SHP77 treated with DMSO at 0.1 percent for 48 hours (cell line): Measurements from ENCODE around the gene ASPHD2.

Source experiments
- DNase-seq: peaks from one replicate; lab custom pipeline; 2025; lab: John Stamatoyannopoulos, UW

Gene ASPHD2

DNA sequence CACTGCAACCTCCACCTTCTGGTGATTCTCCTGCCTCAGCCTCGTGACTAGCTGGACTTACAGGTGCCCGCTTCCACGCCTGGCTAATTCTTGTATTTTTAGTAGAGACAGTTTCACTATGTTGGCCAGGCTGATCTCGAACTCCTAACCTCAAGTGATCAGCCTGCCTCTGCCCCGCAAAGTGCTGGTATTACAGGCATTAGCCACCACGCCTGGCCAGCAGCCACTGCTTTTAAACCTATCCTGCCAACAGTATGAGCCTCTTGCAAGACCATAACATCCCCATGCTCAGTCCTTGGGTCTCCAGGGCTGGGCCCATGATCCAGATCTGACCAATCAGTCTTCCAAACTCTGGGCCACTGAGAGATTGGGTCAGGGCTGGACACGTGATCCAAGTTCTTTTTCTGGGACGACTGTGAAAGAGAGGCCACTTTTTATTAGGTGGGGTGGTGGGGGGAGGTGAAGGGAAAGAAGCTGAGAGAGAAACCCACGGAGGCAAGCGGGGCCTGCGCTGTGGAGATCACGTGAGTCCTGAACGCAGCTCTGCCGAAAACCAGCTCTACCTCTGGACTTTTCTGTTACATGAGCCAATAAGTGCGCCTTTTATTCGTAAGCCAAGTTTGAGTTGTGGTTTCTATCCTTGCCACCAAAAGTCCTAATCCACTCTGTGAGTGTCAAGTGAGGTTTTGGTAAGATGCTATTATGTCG is 17.9 kb downstream of the ASPHD2 start:
- DNase-seq = no peak

DNA sequence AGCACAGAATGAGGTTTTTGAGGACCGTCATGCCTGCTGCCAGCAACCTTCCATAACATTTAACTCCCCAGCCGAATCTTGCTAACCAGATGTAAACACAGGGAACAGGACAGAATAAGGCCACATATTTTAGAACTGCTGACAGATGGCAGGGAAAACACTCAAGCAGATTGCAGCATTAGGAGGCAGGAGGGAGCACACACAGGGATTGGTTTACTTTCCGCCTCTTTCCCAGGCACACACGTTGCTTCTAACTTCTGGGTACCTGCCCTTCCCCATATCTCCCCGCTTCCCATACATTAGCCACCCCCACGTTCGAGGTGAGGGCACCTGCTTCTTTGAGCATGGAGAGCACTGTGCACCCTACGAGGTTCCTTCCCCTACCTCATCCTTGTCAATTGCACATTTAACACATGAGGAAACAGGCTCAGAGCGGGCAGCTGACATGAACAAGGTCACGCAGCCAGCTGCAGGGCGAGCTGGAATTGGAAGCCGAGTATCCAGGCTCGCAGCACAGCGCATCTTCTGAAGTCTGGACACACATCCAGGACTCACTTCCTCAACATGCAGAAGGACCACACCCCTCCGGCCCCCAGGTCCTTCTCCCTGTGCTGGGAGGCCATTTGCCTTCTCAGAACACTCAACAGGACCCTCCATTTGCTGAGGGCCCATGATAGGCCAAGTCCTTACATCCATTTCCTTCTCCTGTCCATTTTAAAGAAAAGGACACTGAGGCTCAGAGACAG is 18.7 kb downstream of the ASPHD2 start:
- no peak for DNase-seq

DNA sequence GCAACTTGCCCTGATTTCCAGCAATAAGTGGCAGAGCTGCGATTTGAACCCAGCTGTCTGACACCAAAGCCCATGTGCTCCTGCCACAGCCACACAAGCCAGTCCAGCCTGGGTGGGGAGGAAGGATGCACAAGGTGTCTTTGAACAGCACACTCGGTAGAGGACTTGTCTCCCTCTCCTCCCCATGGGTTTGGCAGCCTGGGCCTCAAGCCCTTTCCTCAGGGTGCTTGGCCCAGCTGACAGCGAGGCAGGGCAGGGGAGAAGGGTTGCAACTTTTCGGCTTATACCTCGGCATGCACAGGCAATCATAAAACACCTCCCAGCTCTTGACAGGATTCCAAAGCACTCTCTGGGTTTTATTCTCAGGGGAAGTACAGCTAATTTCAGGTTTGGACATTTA is 19.3 kb downstream of the ASPHD2 start:
- no peak for DNase-seq

DNA sequence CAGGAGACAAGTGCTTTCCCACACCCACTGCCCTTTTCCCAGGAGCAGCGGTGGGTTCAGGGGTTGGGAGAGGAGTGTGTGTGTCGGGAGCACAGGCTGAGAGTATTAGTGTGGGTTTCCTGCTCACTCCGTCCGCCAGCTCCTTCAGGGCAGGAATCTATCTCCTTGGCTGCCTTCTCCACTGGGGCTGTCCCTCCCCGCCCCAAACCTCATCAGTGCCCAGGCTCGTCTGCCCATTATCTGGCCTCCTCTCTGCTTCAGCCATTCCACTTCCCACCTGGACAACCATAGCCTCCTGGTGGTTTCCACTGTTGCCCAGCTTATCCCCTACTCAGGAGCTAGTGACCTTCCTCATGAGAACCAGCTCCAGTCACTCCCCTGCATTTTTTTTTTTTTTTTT is 19.9 kb downstream of the ASPHD2 start:
- no peak for DNase-seq

- DNase-seq = no peak
Measured at GRCh38 chr22:26450453-26451185, 21.6 kb downstream of the ASPHD2 start.

GRCh38 chr22:26452236-26453016 is 23.4 kb downstream of the ASPHD2 start:
- no peak for DNase-seq

DNA sequence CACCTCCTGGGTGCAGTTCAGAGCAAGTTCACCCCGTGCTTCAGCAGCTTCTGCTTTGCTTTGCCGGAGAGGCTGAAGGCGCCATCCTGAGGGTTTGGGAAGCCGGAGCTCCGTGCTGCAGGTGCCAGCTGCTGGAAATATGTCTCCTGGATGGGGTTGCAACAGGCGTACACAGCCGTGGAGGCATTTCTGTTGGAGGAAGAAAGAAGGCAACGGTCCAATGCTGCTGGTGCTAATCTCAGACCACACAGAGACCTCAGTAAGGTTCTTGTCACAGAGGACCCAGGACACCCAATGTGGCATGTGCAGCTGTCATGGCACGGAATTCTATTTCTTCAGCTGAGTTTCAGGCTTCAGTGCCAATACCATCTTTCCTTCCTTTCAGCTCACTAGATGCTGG is 24.2 kb downstream of the ASPHD2 start:
- no peak for DNase-seq

DNA sequence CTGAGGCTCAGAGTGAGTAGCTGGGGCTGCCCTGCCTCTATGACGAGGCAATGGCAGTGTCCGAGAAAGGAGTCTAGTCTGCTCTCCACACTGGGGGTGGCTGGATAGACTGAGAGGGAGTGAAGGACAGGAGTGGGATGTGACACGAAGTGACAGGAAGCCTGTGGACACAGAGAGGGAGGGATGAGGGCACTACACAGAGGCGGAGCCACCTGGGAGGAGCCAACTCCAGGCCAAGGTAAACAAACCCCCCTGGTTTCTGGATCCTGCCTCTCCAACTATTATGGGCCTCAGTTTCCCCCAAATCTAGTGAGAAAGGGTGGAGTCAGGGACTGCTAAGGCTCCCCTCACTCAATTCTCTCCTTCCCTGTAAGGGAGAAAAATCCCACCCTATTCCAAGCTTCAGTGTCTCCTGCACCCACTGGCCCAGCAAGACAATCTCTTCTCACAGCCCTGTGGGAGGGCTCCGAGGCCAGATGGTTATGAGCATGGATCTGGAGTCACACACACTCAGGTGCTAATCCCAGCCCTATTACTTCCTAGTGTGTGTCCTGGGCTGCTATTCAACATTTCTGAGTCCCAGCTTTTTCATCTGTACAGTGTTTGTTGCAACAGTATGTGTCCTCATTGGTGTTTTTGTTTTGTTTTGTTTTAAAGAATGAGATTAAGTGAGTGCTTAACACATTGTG is 24.9 kb downstream of the ASPHD2 start:
- no peak for DNase-seq

DNA sequence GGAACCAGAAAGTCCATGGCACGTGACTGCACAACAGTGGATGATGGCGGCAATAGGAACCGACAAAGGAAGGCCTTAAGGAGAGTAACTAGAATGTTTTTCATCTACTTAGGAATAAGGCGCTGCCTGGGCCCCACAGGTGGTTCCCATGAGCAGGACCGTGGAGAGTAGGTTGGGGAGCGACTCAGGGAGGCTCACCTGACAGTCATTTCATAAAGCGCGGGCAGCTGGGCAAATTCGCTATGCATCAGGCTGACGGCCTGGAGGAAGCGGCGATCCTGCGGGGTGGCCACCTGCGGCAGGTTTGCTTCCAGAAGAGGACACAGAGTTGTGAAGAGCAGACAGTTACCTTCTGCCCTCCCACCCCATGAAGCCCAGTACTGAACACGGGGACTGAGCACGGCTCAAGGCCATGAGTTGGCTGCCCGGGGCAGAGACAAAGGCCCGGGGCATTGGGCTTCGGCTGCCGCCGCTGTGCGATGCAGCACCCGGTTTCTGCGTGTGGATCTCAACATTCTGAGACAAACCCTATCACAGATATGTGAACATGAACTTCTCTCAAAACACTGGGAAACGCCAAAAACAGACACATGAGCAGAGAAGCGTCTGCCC is 28.7 kb downstream of the ASPHD2 start:
- DNase-seq = no peak

GRCh38 chr22:26460202-26460601 is 31.1 kb downstream of the ASPHD2 start:
- no peak for DNase-seq

GRCh38 chr22:26461188-26461810 is 32.2 kb downstream of the ASPHD2 start:
- no peak for DNase-seq

GRCh38 chr22:26462051-26462450 is 33.0 kb downstream of the ASPHD2 start:
- DNase-seq = no peak

- DNase-seq = no peak
Measured at GRCh38 chr22:26462641-26463040, 33.6 kb downstream of the ASPHD2 start.

DNA sequence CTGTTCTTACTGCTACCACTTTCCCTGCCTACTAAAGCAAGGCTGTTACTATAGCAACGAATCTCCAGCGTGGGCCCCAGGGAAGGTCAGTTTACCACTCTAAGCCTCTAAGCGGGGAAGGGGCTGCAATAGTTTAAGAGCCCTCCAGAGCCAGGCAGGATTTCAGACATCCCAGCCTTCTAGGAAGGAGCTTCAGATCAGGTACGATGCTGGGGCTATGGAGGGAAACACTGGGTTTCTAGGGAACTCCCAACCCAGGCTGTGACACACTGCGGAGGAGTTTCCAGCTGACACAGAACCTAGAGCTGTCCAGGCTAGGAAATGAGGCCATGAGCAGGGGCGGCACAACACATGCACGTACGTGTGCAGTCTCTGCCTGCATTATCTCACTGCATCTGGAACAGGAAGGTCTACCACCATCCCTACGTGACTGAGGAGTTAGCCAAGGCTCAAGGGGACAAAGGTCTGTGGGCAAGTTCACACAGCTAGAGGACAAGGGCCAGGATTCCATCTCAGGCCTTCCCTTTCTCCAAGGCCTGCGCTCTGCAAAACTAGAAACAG is 34.1 kb downstream of the ASPHD2 start:
- DNase-seq = no peak

GRCh38 chr22:26463688-26464087 is 34.6 kb downstream of the ASPHD2 start:
- DNase-seq = no peak

DNA sequence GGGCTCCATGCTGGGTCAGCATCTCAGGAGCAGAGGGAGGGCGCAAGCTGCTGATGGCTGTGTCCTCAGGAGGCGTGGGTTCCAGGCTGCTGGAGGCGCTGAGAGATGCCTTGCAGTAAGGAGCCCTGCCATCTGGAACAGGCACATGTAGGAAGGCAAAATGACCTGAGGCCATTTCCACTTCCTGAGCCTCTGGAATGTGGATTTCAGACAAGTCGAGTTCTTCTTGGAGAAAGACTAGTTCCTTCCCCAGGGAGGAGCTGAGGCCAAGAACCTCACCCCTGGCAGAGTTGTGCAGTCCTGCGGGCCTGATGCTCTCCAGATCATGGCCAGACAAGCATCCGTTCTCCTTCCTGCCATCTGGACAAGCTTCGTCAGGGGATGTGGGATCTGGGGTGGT is 35.3 kb downstream of the ASPHD2 start:
- no peak for DNase-seq

- DNase-seq = no peak
Measured at GRCh38 chr22:26466196-26466595, 37.1 kb downstream of the ASPHD2 start.

- DNase-seq = no peak
Measured at GRCh38 chr22:26470807-26471206, 41.7 kb downstream of the ASPHD2 start.

GRCh38 chr22:26471522-26471921 is 42.5 kb downstream of the ASPHD2 start:
- no peak for DNase-seq

- DNase-seq = no peak
Measured at GRCh38 chr22:26474682-26475081, 45.6 kb downstream of the ASPHD2 start.
